ENCODE data around the gene ATAD3A. TPM values are rescaled to one million over a fixed set of nuclear protein-coding genes. Genes with fewer than 3 reads are reported as not detected.
"Not testable (repeated sequence)": the region's sequence is repeated elsewhere in the genome, so short reads cannot be mapped to it uniquely, and the experiment has no call there.

ATAD3A gene
- polyA plus RNA-seq, 5 donors = 13.8 to 31.6 (median 18.3) TPM

- DNase-seq = not testable (repeated sequence)
These were observed 10.6 kb downstream of the ATAD3A start for GRCh38 chr1:1522536-1522935.

- not testable (repeated sequence) for DNase-seq
These were observed 11.3 kb downstream of the ATAD3A start for GRCh38 chr1:1523226-1523625.

GRCh38 chr1:1523651-1524050 lies 11.7 kb downstream of the ATAD3A start:
- DNase-seq = not testable (repeated sequence)

GRCh38 chr1:1524750-1525383 lies 12.9 kb downstream of the ATAD3A start:
- DNase-seq = not testable (repeated sequence)

- not testable (repeated sequence) for DNase-seq
These were observed 14.5 kb downstream of the ATAD3A start for GRCh38 chr1:1526476-1526875.

GRCh38 chr1:1527092-1527816 lies 15.3 kb downstream of the ATAD3A start:
- DNase-seq = no peak

GRCh38 chr1:1528301-1529267 lies 16.6 kb downstream of the ATAD3A start:
- DNase-seq = no peak

- DNase-seq = no peak
These were observed 17.4 kb downstream of the ATAD3A start for GRCh38 chr1:1529321-1529720.

- DNase-seq = no peak
These were observed 18.0 kb downstream of the ATAD3A start for GRCh38 chr1:1529936-1530335.

GRCh38 chr1:1531947-1532346 lies 20.0 kb downstream of the ATAD3A start:
- DNase-seq = no peak

- not testable (repeated sequence) for DNase-seq
These were observed 21.4 kb downstream of the ATAD3A start for GRCh38 chr1:1533176-1533893.

GRCh38 chr1:1533894-1534291 lies 21.9 kb downstream of the ATAD3A start:
- DNase-seq = not testable (repeated sequence)

GRCh38 chr1:1534401-1535154 lies 22.6 kb downstream of the ATAD3A start:
- no peak for DNase-seq

- no peak for DNase-seq
These were observed 23.4 kb downstream of the ATAD3A start for GRCh38 chr1:1535201-1536018.

- DNase-seq = no peak
These were observed 24.3 kb downstream of the ATAD3A start for GRCh38 chr1:1536019-1536937.

GRCh38 chr1:1536938-1537546 lies 25.1 kb downstream of the ATAD3A start:
- DNase-seq = no peak

- DNase-seq = no peak
These were observed 25.8 kb downstream of the ATAD3A start for GRCh38 chr1:1537626-1538250.

- DNase-seq = no peak
These were observed 26.4 kb downstream of the ATAD3A start for GRCh38 chr1:1538334-1538733.
